GM18858 (cell line): Measurements from ENCODE around the gene RALGPS1.
"Not testable (repeated sequence)": the region's sequence is repeated elsewhere in the genome, so short reads cannot be mapped to it uniquely, and the experiment has no call there.

ENCODE experiments used
- ATAC-seq: cut with Tn5 transposase; IDR thresholded peaks from one replicate; pipeline ENCODE4 v1.9.1; 2021; ENCODE audit not compliant: unreplicated experiment

Gene RALGPS1

DNA sequence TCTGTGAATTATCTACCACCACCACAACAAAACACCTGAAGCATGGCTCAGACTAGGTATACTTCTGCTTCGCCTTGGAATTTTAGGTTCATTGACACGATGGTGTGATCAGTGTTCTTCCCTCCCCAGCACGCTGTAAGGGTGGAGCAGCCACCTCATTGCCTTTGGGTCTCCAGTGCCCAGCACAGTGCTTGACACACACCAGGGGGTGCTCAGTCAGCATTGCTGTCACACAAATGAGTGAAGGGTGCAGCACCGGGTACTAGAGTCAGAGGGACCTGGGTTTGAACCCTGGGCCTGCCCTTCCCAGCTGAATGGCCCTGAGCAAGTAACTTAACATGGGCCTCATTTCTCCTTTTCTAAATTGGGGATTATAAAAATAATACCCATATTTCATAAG lies 217.8 kb downstream of the RALGPS1 start:
- ATAC-seq = no peak

DNA sequence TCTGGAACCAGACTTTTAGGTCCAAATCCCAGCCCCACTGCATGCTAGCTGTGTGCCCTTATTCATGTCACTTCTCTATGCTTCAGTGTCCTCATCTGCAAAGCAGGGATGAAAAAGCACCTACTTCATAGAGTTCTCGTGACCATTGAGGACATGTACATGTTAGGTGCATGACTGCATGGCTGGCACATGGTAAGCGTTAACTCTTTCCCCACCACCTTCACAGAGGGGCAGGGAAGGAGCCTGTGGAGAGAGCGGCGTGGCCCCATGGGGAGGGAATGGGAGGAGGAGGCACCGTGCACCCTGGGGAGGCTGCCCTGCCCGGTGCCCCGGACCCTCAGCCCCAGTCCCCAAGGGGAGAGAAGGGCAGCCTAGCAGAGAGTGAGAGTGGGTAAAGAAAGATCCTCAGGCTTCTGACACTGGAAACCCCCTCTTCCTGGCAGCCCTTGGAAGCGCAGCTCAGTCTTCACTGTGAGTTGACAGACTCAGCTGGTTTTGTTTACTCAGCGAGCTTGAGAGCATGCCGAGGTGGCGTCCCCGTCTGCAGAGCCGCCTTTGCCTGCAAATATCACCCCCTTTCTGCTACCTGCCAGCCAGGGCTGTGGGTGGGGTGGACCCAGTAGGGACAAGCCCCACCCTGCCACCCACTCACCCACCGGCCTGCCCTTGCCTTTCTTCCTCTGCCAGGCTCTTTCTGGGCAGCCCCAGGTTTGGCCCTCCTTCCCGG lies 218.5 kb downstream of the RALGPS1 start:
- ATAC-seq = no peak

DNA sequence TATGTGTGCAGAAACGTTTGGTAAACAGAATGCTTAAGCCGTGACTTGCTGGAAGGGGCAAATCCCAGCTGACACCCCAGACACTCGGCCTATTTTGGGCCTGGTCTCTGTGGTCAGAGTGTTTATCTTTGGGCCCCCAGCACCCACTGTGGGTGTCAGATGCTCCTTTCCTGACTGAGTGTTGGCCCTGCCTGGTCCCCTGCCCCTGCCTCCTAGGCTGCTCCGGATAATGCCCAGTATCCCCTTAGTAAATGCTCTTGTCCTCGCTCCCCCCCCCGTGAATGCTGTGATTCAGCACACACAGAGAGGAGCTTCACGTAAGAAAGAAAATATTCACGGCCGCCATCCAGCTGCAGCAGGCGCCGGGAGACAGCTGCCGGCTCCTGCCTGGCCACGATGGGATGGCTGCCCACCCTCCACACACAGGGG lies 219.2 kb downstream of the RALGPS1 start:
- ATAC-seq = no peak

DNA sequence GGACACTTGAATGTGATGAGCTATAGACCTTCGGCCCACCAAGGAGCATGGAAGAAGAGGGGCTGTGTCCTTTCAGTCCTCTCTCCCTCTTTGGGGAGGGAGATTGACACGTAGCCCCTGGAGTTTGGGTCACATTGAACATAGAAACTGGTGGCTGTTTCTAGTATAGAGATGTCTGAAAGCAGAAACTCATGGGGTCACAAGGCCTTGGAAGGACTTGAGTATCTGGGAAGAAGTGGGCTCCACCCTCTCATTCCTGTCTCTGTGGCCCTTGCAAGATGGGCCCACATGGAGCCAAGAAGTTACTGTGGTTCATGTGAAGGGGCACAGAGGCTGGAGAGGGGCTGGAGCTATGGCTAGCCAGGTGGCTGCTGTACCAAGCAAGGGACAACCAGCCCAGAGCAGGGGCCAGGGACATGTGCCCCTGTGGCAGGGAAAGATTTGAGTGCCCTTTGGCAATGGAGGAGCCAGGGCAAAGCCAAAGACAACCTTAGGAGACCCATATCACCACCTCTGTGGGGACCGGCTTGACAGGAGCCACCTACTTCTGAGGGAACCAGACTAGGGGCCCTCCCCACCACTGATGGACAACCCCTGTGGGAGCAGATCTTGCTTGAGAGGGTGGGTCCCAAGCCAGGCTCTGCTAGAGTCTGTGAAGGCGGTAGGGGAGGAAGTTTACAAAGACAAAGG lies 220.6 kb downstream of the RALGPS1 start:
- no peak for ATAC-seq

DNA sequence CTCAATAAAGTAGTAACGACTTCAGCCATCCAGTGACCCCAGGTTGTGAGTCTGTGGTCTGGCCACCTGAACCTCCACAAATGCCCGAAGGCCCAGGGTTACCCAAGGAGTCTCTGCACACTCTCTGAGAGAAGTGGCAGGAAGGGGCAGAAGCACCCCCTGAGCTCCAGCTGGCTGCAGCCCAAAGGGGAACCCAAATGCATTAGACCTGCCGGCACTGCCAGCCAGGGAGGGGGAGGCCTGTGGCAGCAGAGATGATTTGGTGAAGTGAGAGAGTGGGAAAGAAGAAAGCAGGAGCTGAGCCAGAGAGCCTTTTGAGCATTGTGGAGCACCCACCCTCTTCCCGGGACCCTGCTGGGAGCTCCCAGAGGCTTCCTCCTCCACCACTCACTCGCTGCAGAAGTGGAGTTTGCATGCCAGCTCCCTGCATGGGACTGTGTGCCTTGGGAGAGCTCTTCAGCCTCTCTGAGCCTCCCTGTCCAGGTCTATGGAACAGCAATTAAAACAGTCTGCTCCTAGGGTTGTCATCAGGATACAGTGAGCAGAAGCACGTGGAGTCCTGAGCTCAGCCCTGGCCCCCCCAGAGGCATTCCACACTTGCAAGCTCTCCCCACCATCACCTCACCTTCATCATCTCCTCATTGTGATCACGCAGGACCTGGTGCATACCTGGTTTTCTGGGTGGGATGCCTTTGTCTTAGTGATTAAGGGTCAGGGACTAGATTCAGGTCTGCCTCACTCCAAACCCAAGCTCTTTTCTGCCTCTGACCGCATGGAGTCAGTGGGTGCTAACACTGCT lies 221.7 kb downstream of the RALGPS1 start:
- no peak for ATAC-seq

DNA sequence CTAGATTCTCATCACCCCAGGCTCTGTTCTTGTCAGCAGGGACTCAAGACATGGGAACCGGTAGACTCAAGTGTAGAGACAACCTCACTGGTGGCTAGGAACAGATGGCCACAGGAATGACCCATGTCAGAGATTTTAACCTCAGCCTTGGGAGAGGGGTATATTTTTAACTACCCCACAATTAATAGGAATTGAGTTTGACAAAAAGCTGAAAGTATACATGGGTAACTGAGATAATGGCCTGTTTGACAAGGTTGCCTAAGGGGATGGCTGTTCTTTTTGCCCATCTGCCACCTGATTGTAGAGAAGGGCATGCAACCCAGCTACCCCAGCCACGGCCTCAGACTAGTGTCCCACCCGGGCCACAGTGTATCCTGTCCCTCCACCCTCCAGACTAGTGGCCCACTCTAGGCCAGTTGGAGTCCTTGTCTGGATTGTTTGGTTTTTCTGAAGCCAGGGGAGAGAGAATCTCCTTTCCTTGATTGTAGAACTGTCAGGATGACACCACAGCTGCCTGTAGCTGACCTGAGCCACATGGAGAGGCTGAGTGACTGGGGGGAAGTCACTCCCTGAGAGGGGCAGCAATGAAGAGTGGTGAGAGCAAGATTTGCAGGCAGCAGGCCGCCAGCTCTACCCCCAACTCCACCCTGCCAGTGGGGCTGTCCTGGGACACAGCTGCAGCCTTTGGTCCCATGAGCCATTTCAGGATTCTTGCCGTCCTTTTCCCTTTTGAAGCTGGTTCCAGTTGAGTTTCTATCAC lies 222.5 kb downstream of the RALGPS1 start:
- no peak for ATAC-seq

DNA sequence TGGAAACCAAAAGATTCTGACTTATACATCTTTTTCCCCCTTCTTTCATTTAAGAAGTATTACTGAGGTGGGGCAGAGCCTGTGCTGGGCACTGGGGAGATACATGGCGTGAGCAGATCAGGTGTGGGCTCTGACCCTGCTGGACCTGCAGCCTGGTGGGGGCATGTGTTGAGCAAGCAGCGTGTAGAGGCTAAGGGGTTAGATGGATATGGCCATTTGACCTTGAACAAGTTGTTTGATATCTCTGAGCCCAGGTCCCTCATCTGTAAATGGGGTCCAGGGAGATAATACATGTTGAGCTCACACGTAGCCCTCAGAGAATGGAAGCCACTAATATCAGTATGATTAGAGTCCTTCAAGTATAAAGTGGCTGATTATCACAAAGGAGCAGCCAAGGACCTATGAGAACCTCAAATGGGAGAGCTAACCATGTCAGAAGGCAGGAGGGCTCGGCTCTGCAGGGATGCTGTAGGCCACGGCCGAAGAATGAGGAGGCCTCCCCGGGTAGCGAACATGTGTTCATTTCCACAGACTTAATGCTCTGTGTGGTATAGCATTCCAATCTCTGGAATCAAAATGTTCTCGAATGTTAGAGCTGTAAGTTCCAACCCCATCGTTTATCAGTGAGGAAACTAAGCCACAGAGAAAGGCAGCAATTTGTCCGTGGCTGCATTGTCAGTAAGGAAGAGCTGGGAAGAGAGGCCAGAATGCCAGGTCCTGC lies 223.2 kb downstream of the RALGPS1 start:
- no peak for ATAC-seq

DNA sequence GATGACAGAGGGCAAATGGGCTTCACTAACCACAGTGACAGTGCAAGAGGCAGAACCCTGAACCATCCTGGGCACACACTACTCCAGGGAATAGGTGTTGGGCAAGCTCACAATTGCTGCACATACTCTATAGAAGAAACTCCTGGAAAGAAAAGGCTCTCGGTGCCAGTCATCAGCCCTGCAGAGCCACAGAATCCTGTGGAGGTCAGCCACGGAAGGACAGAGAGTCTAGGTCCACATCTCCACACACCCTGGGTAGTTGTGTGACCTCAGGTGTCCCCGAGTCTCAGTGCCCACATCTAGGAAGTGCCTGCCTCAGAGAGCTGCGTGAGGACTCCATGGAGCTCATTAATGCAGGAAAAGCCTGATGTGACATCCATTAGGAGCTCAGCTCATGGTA lies 223.9 kb downstream of the RALGPS1 start:
- ATAC-seq = no peak

DNA sequence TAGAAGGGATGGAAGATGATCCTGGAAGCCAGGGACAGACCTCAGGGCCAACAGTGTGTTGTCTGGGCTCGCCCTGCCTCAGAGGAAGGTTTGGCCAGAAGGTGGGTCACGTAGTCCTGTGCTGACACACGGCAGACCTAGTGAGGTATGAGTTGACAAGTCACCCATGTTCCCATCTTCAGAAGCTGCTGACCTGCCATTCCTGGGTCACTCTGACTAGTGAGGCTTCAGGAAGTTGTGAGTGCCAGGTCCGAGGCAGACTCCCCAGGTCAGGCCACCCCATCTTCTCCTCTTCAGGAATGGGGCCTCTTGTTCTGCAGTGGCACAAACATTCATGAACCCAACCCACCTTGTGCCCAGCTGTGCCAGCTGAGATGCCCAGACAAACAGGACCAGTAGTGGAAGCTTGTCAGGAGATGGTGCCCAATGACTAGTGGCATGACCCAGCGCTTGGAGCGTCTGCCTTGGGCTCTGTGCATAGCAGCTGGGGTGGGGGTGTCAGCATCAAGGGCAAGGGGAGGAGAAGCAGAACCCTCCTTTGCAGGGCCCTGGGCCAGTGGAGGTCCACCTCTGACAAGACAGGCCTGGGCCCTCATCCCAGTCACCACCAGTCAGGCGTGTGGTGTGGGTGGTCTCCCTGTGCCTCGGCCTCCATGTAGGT lies 224.6 kb downstream of the RALGPS1 start:
- ATAC-seq = no peak

DNA sequence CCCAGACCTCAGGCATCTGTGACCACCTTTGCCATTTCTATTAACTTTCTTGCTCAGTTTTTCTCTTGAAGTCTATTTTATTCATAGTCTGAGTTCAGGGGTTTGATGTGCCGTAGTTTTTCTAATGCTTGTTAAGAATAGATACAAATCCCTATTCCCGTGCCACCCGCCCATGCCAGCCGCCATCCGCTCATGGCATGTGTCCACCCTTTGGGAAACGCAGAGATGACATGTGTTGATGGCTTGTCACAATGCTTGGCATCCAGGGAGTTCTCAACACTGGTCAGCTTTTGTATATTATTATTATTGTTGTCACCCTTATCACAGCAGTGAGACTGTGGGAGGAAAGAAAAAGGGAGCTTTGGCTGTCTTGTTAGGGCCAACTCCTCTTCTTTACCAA lies 225.2 kb downstream of the RALGPS1 start:
- ATAC-seq = no peak

DNA sequence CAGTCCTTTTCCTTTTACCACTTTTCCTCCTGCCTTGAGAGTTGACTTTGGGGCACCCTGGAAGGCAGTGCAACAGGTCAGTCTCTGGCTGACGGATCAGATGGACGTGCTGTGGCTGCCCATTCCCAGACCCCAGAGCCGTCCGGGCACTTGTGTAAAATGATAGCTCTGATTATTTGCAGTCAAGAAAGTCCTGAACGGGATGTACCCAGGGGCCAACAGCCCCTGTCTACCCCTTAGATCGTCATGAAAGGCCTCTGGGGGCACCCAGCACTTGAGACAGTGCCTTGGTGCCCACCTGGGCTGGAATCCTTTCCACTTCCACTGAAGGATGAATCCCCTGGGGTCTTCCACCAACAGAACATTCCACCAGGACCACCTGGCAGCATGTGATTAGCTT lies 225.6 kb downstream of the RALGPS1 start:
- ATAC-seq = no peak

DNA sequence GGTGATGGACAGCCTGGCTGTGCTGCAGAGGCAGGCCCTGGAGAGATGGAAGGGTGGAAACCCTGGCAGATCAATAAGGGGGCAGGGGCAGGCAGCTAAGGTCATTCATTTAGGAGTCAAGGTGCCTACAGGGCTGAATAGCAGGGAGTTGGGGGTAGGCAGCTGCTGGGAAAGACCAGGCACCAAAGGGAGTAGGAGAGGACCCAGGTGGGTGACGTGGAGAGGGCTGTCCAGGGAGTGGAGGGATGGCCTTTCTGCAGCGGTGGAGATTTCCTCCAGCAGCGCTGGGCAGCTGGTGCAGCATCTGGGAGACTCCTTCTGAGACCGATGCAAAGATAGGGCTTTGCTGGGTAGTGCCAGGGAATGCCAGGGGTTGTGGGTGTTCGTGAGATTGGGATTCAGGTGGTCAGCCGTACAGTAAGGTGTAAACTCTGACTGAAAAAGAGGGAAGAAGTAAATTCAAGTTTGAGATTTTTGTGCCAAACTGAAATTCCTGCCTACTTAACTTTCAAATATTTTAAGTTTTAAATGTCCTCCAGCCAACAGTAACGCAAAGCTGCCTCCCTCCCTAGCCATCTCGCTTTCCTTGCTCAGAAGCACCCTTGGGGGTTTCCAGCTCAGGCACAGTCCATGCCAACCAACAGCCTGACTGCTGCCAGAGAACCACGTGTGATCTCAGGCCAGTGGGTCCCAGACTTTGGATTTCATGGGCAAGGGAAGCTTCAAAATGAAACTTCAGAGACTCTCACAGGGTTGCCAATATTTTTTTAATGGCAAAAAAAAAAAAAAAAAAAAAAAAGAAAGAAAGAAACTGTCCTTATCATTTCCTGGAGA lies 226.5 kb downstream of the RALGPS1 start:
- no peak for ATAC-seq

DNA sequence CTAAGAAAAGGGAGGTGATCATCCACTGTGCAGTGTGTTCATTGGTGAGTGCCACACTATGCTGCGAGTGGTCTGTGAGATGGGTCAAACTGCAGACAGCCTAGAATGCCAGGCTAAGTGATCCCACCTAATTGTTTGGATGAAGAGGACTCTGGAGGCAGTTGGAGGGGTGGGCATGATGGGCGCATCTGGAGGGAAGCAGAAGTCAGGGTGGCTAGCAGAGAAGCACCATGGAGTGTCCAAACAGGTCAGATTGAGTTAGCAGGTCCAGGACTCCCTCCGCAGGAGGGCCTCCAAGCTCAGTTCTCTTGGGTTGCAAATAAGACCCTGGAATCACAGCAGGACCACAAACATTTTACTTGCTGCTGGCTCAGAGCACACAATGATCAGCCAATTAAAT lies 227.7 kb downstream of the RALGPS1 start:
- ATAC-seq = no peak

DNA sequence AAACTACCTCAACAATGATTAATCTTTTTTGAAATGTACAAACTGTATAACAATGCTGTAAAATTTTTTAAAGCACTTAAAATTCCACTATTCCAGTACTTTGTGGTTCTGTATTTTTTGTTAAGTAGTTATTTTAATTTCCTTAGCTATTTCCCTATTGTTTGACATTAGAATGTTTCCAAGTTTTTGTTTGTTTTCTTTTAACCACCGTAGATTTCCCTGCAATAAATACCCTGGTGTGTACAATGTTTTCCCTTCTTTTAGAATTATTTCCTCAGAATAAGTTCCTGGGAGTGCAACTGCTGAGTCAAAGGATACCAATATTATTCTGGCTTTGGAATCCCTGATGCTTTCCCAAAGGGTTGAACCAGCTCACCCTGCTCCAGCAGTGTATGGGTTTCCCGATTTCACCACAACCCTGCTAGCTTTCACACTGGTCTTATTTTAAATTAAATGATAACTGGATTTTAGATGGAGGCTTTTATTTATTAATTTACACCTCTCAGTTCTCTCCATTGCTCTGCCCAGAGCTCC lies 228.4 kb downstream of the RALGPS1 start:
- no peak for ATAC-seq

DNA sequence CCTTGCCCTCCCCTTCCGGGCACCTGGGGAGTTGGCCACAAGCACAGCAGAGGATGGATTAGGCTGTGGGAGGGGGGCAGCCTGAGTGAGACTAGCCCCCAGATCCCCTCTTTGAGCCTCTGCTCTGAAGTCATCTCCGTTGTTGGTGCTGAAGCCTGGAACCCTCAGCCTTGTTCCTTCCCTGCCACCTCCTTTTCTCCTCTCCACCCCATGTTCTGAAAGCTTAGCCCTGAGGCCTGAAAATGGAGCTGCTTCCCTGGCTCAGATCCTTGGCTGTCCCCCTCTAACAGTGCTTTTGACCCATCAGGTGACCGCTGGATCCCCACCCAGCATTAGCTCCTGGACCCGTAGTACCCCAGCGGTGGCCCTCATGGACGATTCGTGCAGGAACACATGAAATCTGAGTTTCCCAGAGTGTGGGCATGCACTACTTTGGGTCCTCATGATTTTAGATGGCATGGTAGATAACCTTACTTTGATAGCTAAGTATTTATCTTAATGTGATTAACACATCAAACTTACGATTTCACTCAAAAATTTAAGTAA lies 229.4 kb downstream of the RALGPS1 start:
- ATAC-seq = no peak

DNA sequence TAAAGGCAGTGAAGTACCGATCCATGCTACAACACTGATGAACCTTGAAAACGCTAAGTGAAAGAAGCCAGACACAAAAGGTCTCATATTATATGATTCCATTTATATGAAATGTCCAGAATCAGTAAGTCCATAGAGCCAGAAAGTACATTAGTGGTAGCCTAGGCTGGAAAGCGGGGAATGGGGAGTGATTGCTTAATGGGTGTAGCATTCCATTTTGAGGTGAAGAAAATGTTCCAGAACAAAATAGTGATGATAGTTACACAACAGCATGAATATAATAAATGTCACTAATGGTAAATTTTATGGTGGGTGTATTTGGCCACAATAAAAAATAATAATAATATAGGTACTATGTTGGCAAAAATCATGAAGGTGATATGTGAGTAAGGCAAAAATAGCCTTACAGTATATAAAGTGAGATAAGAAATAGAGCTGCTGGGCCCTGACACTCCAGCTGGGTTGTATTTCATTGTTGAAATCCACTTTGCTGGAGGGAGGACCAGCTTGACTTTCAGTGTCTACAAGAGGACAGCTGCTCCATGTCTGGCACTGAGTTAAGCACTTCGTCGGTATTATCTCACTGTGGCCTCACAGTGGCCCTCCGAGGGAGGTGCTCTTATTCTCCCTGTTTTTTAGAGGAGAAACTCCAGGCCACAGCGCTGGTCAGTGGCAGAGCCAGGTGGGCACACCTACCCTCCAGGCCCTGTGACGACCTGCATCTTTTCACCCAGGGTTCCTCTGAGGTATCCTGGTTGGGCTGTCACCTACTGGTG lies 230.3 kb downstream of the RALGPS1 start:
- ATAC-seq = no peak

DNA sequence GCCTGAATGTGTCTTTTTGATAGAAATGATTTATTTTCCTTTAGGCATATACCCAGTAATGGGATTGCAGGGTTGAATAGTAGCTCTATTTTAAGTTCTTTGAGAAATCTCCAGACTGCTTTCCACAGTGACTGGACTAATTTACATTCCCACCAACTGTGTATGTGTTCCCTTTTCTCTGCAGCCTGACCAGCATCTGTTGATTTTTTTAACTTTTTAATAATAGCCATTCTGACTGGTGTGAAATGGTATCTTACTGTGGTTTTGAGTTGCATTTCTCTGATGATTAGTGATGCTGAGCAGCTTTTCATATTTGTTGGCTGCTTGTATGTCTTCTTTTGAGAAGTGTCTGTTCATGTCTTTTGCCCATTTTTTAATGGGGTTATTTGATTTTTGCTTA lies 232.3 kb downstream of the RALGPS1 start:
- not testable (repeated sequence) for ATAC-seq

DNA sequence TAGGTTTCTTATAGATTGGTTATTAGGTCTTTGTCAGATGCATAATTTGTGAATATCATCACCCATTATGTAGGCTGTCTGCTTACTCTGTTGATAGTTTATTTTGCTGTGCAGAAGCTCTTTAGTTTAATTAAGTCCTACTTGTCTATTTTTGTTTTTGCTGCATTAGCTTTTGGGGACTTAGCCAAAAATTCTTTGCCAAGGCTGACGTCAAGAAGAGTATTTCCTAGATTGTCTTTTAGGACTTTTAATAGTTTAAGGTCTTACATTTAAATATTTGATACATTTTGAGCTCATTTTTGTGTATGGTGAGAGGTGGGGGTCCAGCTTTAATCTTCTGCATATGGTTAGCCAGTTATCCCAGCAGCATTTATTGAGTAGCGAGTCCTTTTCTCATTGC lies 232.7 kb downstream of the RALGPS1 start:
- ATAC-seq = no peak
